T1000 (cell line): ENCODE measurements around the gene NFAT5.

Source experiments
- DNase-seq: peaks from one replicate; lab custom pipeline; 2025; ENCODE audit warnings: mixed read lengths; lab: John Stamatoyannopoulos, UW

NFAT5 gene

GRCh38 chr16:69644790-69645189 lies 79.0 kb downstream of the NFAT5 start:
- DNase-seq: no peak

DNA sequence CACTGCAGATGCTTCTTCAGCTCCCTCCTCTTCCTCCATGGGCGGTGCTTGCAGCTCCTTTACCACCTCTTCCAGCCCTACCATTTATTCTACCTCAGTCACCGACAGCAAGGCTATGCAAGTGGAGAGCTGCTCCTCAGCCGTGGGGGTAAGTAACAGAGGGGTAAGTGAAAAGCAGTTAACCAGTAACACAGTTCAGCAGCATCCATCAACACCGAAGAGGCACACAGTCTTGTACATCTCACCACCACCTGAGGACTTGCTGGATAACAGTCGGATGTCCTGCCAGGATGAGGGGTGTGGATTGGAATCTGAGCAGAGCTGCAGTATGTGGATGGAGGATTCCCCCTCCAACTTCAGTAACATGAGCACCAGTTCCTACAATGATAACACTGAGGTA lies 81.3 kb downstream of the NFAT5 start:
- no peak for DNase-seq

DNA sequence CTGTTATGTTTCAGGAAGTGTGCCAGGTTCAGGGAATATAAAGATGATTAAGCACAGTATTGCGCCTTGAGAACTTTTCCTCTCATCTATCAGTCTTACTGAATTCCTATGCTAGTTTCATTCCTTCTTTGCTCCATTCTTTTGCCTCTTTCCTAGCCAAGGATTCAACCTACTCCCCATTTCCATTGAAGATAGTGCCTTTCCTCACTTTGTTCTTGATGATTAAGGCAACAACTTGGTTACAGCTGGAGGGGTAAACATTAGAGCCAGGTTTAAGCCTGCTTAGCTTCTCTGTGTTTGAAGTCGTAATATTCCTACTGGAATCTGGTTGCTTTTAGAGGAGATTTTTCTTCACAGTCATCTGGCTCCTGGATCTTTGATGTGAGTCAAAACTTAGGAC lies 85.5 kb downstream of the NFAT5 start:
- DNase-seq: no peak

DNA sequence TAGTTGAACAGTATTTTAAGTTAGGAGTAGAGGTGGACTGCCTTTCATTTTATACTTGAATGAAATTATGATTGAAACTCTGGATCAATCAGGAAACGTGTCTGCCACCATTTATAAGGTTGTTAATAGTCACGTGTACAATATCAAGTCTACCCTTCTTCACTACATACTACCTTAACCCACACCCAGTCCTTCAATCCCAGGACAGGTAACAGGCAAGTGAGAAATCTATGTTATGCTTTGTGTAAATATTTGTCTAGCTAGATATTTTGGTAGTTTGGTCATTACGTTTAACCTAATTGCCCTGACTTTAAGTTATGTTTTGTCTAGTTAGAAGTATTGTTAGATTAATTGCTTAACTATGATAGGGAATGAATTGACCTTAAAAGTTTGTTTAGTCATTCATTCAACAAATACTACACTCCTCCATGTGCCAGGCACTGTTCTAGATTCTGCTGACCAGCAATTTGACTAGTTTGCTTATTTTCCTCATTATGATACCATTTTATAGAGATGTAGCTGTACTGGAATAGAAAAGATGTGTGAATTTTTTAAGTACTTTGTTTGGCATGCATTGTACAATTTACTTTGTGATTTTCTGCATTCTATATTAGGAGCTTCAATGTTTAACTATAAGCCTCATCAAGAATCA lies 88.6 kb downstream of the NFAT5 start:
- DNase-seq: no peak

DNA sequence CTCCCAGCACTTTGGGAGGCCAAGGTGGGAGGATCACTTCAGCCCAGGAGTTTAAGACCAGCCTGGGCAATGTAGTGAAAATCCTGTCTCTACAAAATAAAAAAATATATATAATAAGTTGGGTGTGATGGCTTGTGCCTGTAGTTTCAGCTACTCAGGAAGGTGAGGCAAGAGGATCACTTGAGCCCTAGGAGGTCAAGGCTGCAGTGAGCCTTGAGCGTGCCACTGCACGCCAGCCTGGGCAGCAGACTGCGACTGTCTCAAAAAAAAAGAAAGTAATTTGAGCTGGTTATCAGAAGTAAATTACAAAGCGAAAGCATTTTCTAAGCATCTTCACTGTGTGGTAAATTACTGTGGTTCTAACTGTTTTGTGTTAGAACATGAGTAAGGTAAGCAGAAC lies 94.4 kb downstream of the NFAT5 start:
- DNase-seq: no peak

DNA sequence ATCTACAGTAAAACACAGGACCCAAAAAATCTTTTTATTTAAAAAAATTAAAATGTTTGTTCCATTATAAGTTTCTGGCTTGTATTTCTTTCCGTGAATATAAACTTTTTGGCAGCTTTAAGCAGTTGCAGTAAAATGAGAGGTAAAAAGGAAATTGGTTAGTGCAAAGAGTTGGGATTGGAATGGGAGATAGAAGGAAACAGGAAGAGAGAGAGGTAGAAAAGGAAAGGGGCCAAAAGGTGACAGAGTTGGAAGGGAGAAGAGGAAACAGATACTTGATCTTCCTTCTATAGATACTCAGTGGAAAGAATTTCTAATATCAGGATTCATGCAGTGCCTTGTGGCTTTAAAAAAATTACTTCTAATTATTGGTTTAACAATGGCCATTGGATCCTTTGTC lies 97.1 kb downstream of the NFAT5 start:
- no peak for DNase-seq

GRCh38 chr16:69663846-69664245 lies 98.1 kb downstream of the NFAT5 start:
- no peak for DNase-seq

- DNase-seq: no peak
Measured at GRCh38 chr16:69669577-69669976, 103.8 kb downstream of the NFAT5 start.

- no peak for DNase-seq
Measured at GRCh38 chr16:69672315-69672997, 106.7 kb downstream of the NFAT5 start.

- DNase-seq: no peak
Measured at GRCh38 chr16:69672998-69673713, 107.4 kb downstream of the NFAT5 start.

DNA sequence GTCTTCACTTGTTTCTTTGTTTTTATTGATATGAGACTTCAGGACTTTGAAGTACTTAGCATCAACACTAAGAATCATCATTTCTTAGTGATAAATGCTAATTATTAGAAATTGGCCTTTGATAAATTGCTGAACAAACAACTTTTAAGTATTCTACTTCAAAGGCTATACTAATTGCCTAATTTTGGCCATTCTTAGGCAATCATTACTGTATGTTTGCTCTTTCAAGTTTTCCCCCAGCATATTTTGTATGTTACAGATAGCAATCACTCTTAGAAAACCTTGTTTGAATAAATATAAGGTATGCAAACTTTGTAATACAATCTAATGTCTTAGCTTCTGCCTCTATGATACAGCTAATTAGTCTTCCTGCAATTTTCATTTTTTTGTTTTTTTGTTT lies 114.6 kb downstream of the NFAT5 start:
- no peak for DNase-seq

DNA sequence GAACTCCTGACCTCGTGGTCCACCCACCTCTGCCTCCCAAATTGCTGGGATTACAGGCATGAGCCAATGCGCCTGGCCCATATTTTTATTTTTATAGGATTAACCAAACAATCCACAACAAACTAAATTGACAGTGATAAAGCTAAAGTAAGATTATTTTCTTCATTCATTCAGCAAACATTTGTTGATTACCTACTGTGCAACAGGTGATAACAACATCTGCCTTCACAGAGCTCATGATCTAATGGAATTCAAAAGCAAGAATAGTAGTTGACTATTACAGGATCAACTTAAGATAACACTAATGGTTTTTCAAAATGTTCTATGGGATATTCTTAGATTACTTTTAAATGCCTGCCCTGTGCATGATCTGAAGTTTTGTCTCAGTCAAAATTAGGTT lies 122.8 kb downstream of the NFAT5 start:
- DNase-seq: no peak

GRCh38 chr16:69691980-69692911 lies 126.5 kb downstream of the NFAT5 start:
- no peak for DNase-seq

DNA sequence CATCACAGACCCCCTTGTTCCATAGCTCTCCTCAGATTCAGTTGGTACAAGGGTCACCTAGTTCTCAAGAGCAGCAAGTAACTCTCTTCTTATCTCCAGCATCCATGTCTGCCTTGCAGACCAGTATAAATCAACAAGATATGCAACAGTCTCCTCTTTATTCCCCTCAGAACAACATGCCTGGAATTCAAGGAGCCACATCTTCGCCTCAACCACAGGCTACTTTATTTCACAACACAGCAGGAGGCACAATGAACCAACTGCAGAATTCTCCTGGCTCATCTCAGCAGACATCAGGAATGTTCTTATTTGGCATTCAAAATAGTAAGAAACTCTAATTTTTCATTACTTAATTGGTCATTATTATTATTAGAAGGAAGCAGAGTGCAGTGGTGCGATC lies 128.2 kb downstream of the NFAT5 start:
- no peak for DNase-seq

GRCh38 chr16:69698404-69698803 lies 132.6 kb downstream of the NFAT5 start:
- no peak for DNase-seq

DNA sequence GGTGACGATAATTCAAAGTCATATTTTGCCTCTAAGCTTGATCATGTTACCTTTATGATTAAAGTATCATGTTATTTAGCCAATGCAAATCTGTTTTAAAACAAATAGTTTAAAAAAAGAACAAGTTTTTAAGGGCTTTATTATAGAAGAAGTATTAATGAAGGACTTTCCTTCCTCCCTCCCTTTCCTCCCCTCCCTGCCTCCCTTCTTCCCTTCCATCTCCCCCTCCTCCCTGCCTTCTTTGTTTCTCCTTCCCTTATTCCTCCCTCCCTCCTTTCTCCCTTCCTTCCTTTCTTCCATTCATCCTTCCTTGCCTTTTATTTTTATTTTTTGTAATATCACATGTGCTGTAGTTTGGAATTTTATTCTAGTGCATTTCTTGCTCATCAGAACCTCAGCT lies 134.1 kb downstream of the NFAT5 start:
- no peak for DNase-seq

DNA sequence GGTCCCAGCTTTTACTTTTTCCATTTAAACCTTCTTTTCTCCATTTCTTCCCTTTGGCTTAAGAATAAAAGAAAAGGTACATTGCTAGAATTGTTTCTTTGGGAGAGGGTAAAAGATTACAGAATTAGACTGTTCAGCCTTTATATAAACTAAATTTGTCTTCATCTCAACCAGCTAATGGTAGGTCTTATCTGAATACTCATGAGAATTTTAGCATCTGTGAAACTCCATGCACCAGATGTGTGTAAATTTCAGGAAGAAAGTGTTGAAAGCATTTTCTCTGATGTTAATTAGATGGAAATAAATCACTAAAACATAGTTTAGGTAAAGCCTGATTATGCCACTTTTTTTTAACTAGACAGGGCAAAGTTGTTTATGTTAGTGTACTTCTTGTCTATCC lies 135.7 kb downstream of the NFAT5 start:
- DNase-seq: no peak

DNA sequence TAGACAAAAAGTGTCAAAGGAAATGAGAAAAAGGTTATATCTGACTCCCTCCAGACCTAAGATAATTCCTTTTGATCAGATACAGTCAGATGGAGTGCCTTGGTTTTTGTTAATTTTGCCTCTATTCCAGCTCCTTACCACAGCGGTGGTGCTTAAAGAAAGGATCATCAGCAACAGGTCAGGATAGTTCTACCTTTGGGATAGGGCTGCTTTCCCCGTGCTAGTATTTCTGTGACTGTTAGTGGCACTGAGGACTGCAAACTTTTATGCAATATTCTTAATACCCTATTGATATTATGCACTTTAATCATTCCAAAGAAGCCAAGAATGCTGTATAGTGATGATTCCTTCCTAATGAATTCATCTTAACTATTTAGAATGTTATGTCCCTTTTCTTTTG lies 136.1 kb downstream of the NFAT5 start:
- DNase-seq: no peak

GRCh38 chr16:69703638-69704037 lies 137.9 kb downstream of the NFAT5 start:
- DNase-seq: no peak

- no peak for DNase-seq
Measured at GRCh38 chr16:69706256-69706974, 140.6 kb downstream of the NFAT5 start.

GRCh38 chr16:69706975-69707340 lies 141.2 kb downstream of the NFAT5 start:
- no peak for DNase-seq
